DND-41 (cell line): ENCODE measurements around the gene TBC1D4.
A peak's percentile ranks its signal among the peaks of the same experiment; 100 is the strongest.

ENCODE experiments used
- ATAC-seq: fragments of 200-7000 bp; cut with Tn5 transposase; 3 replicates; pipeline ENCODE4 v1.9.1; 2021; ENCODE audit warnings: low read depth; ENCODE audit not compliant: insufficient read depth
- DNase-seq: peaks from one replicate; pipeline ENCODE4 v3.0.0-alpha.2; 2020
- H2AFZ ChIP-seq: 2 replicates; pipeline ENCODE4 v1.6.0; 2012; ENCODE audit warnings: low read depth, low read length
- H3K27ac ChIP-seq: 2 replicates; pipeline ENCODE4 v1.5.1; 2012; ENCODE audit warnings: low read length, inconsistent platforms
- H3K27me3 ChIP-seq: fragments of 200-600 bp; sonication (generic); 2 replicates; pipeline ENCODE4 v1.6.0; 2012; ENCODE audit warnings: low read length, mild to moderate bottlenecking, inconsistent platforms; ENCODE audit not compliant: insufficient read depth, poor library complexity
- H3K36me3 ChIP-seq: 2 replicates; pipeline ENCODE4 v1.5.1; 2012; ENCODE audit warnings: low read length, inconsistent platforms; ENCODE audit not compliant: insufficient read depth
- H3K4me1 ChIP-seq: 2 replicates; pipeline ENCODE4 v1.5.1; 2012; ENCODE audit warnings: mild to moderate bottlenecking, low read length; ENCODE audit not compliant: insufficient read depth
- H3K4me2 ChIP-seq: 2 replicates; pipeline ENCODE4 v1.6.0; 2012; ENCODE audit warnings: mild to moderate bottlenecking, moderate library complexity, low read length, inconsistent platforms; ENCODE audit not compliant: insufficient read depth
- H3K4me3 ChIP-seq, 2 experiments: fragments of 200-600 bp in 1 of 2; shearing (Covaris generic) in 1 of 2; 2 replicates each; pipeline ENCODE4 v1.5.1; 2012 to 2016; ENCODE audit warnings: inconsistent platforms in 2 of 2, low read length in 2 of 2, mild to moderate bottlenecking in 2 of 2, low read depth in 1 of 2, moderate library complexity in 1 of 2
- H3K79me2 ChIP-seq: 2 replicates; pipeline ENCODE4 v1.6.0; 2012; ENCODE audit warnings: low read length, inconsistent platforms; ENCODE audit not compliant: insufficient read depth
- H3K9ac ChIP-seq: 2 replicates; pipeline ENCODE4 v1.6.0; 2012; ENCODE audit warnings: low read depth, mild to moderate bottlenecking, inconsistent platforms, low read length, moderate library complexity
- H3K9me3 ChIP-seq: 2 replicates; pipeline ENCODE4 v1.5.1; 2012; ENCODE audit warnings: low read length, moderate library complexity, mild to moderate bottlenecking, inconsistent platforms; ENCODE audit not compliant: insufficient read depth, severe bottlenecking
- H4K20me1 ChIP-seq: 2 replicates; pipeline ENCODE4 v1.6.0; 2012; ENCODE audit warnings: low read length; ENCODE audit not compliant: insufficient read depth
- EZH2 ChIP-seq: IDR thresholded peaks from 3 replicates; pipeline ENCODE4 v1.6.1; 2012; ENCODE audit warnings: borderline replicate concordance, low read depth, mild to moderate bottlenecking, moderate library complexity, low read length, inconsistent platforms; ENCODE audit not compliant: severe bottlenecking
- TF ChIP-seq, protein P1 (sequence below): IDR thresholded peaks from 2 replicates; pipeline ENCODE4 v1.5.1; 2012; ENCODE audit warnings: borderline replicate concordance, low read length, moderate library complexity, mild to moderate bottlenecking; ENCODE audit not compliant: poor library complexity, severe bottlenecking; ENCODE audit errors: extremely low read depth

TBC1D4 gene

DNA sequence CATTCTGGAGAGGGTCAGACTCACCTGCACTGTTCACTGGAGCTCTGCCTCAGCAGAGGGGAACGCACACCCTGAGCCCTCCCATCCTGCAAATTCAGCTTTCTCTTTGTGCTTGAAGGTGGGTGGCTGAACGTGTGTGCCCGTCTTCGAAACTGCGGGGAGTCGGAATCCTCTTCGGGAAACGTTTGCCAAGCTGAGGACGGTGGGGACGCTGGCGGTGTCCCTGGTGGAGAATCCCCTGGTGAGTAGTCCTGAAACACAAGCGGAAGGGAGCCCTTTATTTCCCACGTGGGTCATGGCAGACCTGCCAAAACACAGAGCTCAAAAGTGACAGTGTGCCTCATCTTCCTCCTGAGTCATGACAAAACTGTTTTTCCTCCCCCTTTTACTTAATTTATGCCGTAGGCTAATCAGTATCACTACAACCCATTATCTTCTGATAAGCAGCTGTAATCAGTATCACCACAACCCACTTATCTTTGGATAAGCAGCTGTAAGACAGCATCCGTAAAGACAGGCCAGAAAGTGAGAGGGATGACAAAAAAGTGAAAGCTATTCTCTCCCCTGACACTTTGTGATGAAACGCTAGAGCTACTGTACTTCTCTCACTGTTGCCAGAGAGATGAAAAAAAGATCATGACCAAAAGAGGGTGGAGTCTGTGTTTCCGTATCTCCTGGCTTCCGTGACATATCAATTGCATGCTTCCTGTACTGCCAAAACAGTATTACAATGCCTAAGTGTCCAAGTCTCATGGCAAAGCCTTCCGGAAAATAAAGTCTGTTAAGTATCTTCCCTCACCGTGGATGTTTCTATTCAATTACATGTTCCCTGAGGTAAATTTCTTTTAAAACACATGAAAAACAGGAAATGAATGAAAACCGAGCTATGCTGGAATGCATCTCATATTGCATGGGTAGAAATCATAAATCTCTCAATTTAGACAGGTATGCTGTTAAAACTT lies 155.5 kb downstream of the TBC1D4 start:
- Histone ChIP-seq H4K20me1 (no peaks in the 10 kb centered on the region), H3K4me1 (no peaks in the 10 kb centered on the region), H3K9ac (no peak overlapping the region), H3K9me3 (no peaks in the 10 kb centered on the region), H3K4me2 (peak overlapping the region; percentile 46), H3K27me3 (peaks cover 8% of the 10 kb centered on the region), H3K36me3 (no peaks in the 10 kb centered on the region), H3K27ac (no peak overlapping the region), H3K4me3 (peak overlapping the region in 1 of 2 experiments; percentile 35; a peak in 1 of 4 replicates), H3K79me2 (no peaks in the 10 kb centered on the region), H2AFZ (peak overlapping the region; percentile 27)
- peak; percentile 58; the same call in 2 of the 3 replicates for ATAC-seq
- no peak for DNase-seq
- TF ChIP-seq, protein P1, sequence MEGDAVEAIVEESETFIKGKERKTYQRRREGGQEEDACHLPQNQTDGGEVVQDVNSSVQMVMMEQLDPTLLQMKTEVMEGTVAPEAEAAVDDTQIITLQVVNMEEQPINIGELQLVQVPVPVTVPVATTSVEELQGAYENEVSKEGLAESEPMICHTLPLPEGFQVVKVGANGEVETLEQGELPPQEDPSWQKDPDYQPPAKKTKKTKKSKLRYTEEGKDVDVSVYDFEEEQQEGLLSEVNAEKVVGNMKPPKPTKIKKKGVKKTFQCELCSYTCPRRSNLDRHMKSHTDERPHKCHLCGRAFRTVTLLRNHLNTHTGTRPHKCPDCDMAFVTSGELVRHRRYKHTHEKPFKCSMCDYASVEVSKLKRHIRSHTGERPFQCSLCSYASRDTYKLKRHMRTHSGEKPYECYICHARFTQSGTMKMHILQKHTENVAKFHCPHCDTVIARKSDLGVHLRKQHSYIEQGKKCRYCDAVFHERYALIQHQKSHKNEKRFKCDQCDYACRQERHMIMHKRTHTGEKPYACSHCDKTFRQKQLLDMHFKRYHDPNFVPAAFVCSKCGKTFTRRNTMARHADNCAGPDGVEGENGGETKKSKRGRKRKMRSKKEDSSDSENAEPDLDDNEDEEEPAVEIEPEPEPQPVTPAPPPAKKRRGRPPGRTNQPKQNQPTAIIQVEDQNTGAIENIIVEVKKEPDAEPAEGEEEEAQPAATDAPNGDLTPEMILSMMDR, result no peak
- no peak for TF ChIP-seq EZH2

DNA sequence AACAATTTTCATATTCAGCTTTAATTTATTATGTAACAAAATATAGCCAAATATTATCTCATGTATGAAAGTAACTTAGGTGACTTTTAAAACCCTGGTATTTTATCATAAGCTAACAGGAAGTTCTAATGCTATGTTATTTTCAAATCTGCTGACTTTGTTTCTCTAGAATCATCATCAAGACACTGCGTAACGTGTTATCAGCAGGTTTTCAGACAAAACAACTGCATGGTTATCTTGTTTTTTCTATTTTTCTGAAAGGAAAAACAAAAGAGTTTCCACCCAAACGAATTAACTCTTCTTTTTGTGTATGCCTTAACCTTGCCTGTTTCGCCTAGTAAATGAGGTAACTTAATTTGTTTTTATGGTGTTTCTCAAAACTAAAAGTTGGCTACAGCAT lies 156.3 kb downstream of the TBC1D4 start:
- Histone ChIP-seq H3K9ac (no peak overlapping the region), H3K4me3 (no peak overlapping the region; a peak in 1 of 4 replicates), H3K4me2 (peak overlapping the region; percentile 46), H3K36me3 (no peaks in the 10 kb centered on the region), H3K79me2 (no peaks in the 10 kb centered on the region), H3K27me3 (peaks cover 8% of the 10 kb centered on the region), H4K20me1 (no peaks in the 10 kb centered on the region), H3K27ac (no peak overlapping the region), H2AFZ (0 out of 2 replicates have a peak overlapping the region, but pooled peaks have one; percentile 27), H3K4me1 (no peaks in the 10 kb centered on the region), H3K9me3 (no peaks in the 10 kb centered on the region)
- DNase-seq (no peak), ATAC-seq (no peak)
- TF ChIP-seq EZH2, result no peak
- TF ChIP-seq, protein P1, result no peak

DNA sequence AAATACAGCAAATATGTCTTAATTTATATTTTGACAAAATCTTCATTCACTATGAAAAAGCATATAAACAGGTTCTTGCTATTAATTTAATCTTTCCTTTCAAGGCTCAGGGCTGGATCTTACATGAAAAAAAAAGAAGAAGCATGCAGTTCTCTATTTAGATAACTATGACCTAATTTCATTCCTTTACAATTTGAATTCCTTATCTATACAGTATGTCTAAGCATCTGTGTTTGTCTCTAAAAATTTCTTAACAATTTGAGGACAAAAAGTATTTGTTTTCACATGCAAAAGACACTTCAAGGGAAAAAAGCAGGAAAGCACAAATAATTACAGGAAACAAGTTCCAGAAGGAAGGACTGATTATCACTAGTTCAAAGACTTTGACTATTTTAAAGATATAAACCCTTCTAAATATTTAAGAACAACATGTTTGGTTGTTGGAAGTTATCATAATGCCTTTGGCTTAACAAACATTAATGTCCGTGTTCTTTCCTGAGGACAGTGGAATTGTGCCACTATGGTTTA lies 157.5 kb downstream of the TBC1D4 start:
- H3K9ac ChIP-seq, result no peak overlapping the region
- H2AFZ ChIP-seq, result no peak overlapping the region
- DNase-seq (no peak), ATAC-seq (no peak)
- H3K27ac ChIP-seq, result no peak overlapping the region
- no peaks in the 10 kb centered on the region for H4K20me1 ChIP-seq
- no peaks in the 10 kb centered on the region for H3K4me1 ChIP-seq
- H3K4me2 ChIP-seq, result no peak overlapping the region
- TF ChIP-seq EZH2, result no peak
- TF ChIP-seq, protein P1, result no peak
- no peaks in the 10 kb centered on the region for H3K36me3 ChIP-seq
- no peak overlapping the region for H3K4me3 ChIP-seq
- H3K9me3 ChIP-seq, result no peaks in the 10 kb centered on the region
- no peaks in the 10 kb centered on the region for H3K79me2 ChIP-seq
- H3K27me3 ChIP-seq, result peaks cover 8% of the 10 kb centered on the region
